ENCODE measurements around the gene ARL15.

- TF ChIP-seq POLR2A (IDR thresholded peaks at IDR 0.05) (no peak), CTCF (IDR thresholded peaks at IDR 0.05) (no peak)
Measured at GRCh38 chr5:54282876-54283275, 27.5 kb downstream of the ARL15 start.
